B cell (primary cell): ENCODE results near the gene MEX3B. TPM values are rescaled to one million over a fixed set of nuclear protein-coding genes. Genes with fewer than 3 reads are reported as not detected.

Source experiments
- ATAC-seq: fragments of 200-7000 bp; cut with Tn5 transposase; one replicate; pipeline ENCODE4 v1.10.0; 2021; ENCODE audit warnings: low read depth, mild to moderate bottlenecking, moderate number of reproducible peaks, moderate library complexity
- CTCF ChIA-PET: fragments of 350-600 bp; sonication (Branson Sonifier 250); formaldehyde crosslinking; loops from one replicate; lab custom pipeline; 2021; ENCODE audit warnings: antibody characterized with exemption, inconsistent platforms; lab: Charles Lee
- POLR2A ChIA-PET: fragments of 350-600 bp; sonication (Branson Sonifier 250); formaldehyde crosslinking; loops from one replicate; lab custom pipeline; 2021; ENCODE audit warnings: antibody characterized with exemption; lab: Charles Lee
- DNase-seq: peaks from one replicate; pipeline ENCODE4 v3.0.0; 2013
- H2AFZ ChIP-seq: 2 replicates; pipeline ENCODE4 v1.6.1; 2012; ENCODE audit warnings: mild to moderate bottlenecking, low read depth, low read length; ENCODE audit not compliant: insufficient read depth, poor library complexity, severe bottlenecking
- H3K27ac ChIP-seq, 2 donors: 1 replicate in 1 of 2; 2 replicates in 1 of 2; pipeline ENCODE4 v1.5.1; 2012 to 2013; ENCODE audit warnings: low read length in 2 of 2, mild to moderate bottlenecking in 2 of 2, moderate library complexity in 1 of 2
- H3K27me3 ChIP-seq, 4 experiments: fragments of 200-600 bp in 1 of 4; sonication (generic) in 1 of 4; replicated peaks in 1 of 4; 1 replicate in 2 of 4; 2 replicates in 2 of 4; pipeline versions ENCODE4 v1.6.1 to v1.7.0; 2013 to 2016; ENCODE audit warnings: low read length in 3 of 4, mild to moderate bottlenecking in 2 of 4, mixed read lengths in 1 of 4, moderate library complexity in 1 of 4; ENCODE audit not compliant: insufficient read depth in 4 of 4, control insufficient read depth in 3 of 4; ENCODE audit errors: control extremely low read depth in 1 of 4
- H3K36me3 ChIP-seq, 2 experiments: replicated peaks in 1 of 2; 1 replicate in 1 of 2; 2 replicates in 1 of 2; pipeline versions ENCODE4 v1.6.1 to v1.7.1; 2013; ENCODE audit warnings: low read length in 1 of 2; ENCODE audit not compliant: insufficient read depth in 2 of 2, control insufficient read depth in 1 of 2; ENCODE audit errors: control extremely low read depth in 1 of 2, extremely low read depth in 1 of 2
- H3K4me1 ChIP-seq, 2 donors: fragments of 200-600 bp in 1 of 2; sonication (generic) in 1 of 2; 1 replicate in 1 of 2; 2 replicates in 1 of 2; pipeline versions ENCODE4 v1.5.1 to v1.6.1; 2013 to 2017; ENCODE audit warnings: low read length in 2 of 2; ENCODE audit not compliant: control insufficient read depth in 2 of 2, insufficient read depth in 2 of 2
- H3K4me2 ChIP-seq: replicated peaks from 2 replicates; pipeline ENCODE3; 2012; ENCODE audit warnings: mild to moderate bottlenecking, low read depth, low read length; ENCODE audit not compliant: poor library complexity, severe bottlenecking
- H3K4me3 ChIP-seq, 5 experiments: fragments of 200-600 bp in 1 of 5; sonication (generic) in 1 of 5; 1 replicate in 3 of 5; 2 replicates in 2 of 5; pipeline versions ENCODE4 v1.5.1 to v1.7.0; 2011 to 2016; ENCODE audit warnings: low read length in 4 of 5, mild to moderate bottlenecking in 4 of 5, low read depth in 2 of 5, control low read depth in 1 of 5, moderate library complexity in 1 of 5; ENCODE audit not compliant: insufficient read depth in 1 of 5; ENCODE audit errors: control extremely low read depth in 1 of 5, extremely low read depth in 1 of 5
- H3K79me2 ChIP-seq: fragments of 200-600 bp; sonication (generic); one replicate; pipeline ENCODE4 v1.6.0; 2016; ENCODE audit warnings: low read length; ENCODE audit not compliant: control insufficient read depth, insufficient read depth
- H3K9ac ChIP-seq: fragments of 200-600 bp; sonication (generic); 2 replicates; pipeline ENCODE4 v1.6.1; 2017; ENCODE audit warnings: mild to moderate bottlenecking, low read length, moderate library complexity
- H3K9me3 ChIP-seq, 3 donors: one replicate each; pipeline versions ENCODE4 v1.6.1 to v1.7.1; 2013; ENCODE audit warnings: low read length in 2 of 3; ENCODE audit not compliant: control insufficient read depth in 2 of 3, insufficient read depth in 1 of 3; ENCODE audit errors: control extremely low read depth in 1 of 3
- H4K20me1 ChIP-seq: 2 replicates; pipeline ENCODE4 v1.6.0; 2012; ENCODE audit warnings: mild to moderate bottlenecking, low read length; ENCODE audit not compliant: insufficient read depth, control insufficient read depth, poor library complexity, severe bottlenecking
- H3K27ac Mint-ChIP-seq: one replicate; pipeline ENCODE4 v1.8.0; 2021; ENCODE audit warnings: mixed read lengths
- H3K27me3 Mint-ChIP-seq: one replicate; pipeline ENCODE4 v1.8.0; 2021; ENCODE audit warnings: mixed read lengths
- H3K4me1 Mint-ChIP-seq: one replicate; pipeline ENCODE4 v1.8.0; 2021; ENCODE audit warnings: mixed read lengths
- H3K4me3 Mint-ChIP-seq: one replicate; pipeline ENCODE4 v1.8.0; 2021; ENCODE audit warnings: mixed read lengths
- H3K9me3 Mint-ChIP-seq: one replicate; pipeline ENCODE4 v1.8.0; 2022; ENCODE audit warnings: mixed read lengths; ENCODE audit not compliant: insufficient read depth
- EZH2 ChIP-seq: IDR thresholded peaks from 2 replicates; pipeline ENCODE4 v1.6.1; 2012; ENCODE audit warnings: borderline replicate concordance, low read depth, mild to moderate bottlenecking, moderate library complexity, low read length; ENCODE audit not compliant: insufficient read depth, poor library complexity, severe bottlenecking
- WGBS: methylation state at CpG from one replicate; pipeline ENCODE4 v1.1.5; 2013; ENCODE audit warnings: missing lambda C conversion rate; ENCODE audit not compliant: insufficient coverage; 5-methylcytosine and 5-hydroxymethylcytosine counted together
- intact Hi-C: fragments of 100-400 bp; cut with micrococcal nuclease; formaldehyde crosslinking; loops from one replicate; pipeline ENCODE4 v1.10.0; 2022
- polyA plus RNA-seq: library from polyadenylated mRNA; depleted of rRNA; stranded (reverse); fragments of >200 nt; gene quantifications from 2 replicates; pipeline ENCODE4 v1.2.3, GENCODE V29; 2012
- total RNA-seq, 2 donors: library from RNA; stranded (reverse); fragments of 120-200 nt in 1 of 2; gene quantifications; 1 replicate in 1 of 2; 2 replicates in 1 of 2; pipeline versions ENCODE4 v1.2.3 to v1.2.4, GENCODE V29; 2013 to 2022
- TF ChIP-seq, protein P1 (sequence below): fragments of 200-600 bp; IDR thresholded peaks from one replicate; pipeline ENCODE4 v1.8.0; 2022; ENCODE audit warnings: antibody characterized with exemption, mild to moderate bottlenecking

MEX3B gene
- total and polyA plus RNA-seq, 2 donors (not counting 1 experiment from before 2014, with no cell fraction given) = 0.40 to 0.59 TPM

DNA sequence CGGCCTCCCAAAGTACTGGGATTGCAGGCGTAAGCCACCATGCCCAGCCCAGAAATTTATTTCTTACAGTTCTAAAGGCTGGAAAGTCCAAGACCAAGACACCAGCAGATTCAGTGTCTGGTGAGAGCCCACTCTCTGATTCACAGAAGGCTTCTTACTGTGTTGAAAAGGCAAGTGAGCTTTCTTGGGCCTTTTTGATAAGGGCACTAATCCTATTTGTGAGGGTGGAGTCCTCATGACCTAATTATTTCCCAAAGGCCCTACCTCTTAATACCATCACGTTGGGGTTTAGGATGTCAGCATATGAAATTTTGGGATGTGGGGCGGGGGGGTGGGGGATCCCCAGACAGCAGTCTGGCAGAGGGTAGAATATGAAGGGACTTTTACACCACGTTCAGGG lies 47.5 kb upstream of the MEX3B start:
- Histone ChIP-seq H3K27me3 (no peaks in the 10 kb centered on the region), H3K79me2 (no peaks in the 10 kb centered on the region), H3K36me3 (no peaks in the 10 kb centered on the region), H3K4me1 (no peaks in the 10 kb centered on the region), H3K9me3 (peaks cover 0 to 3% (median 0%) of the 10 kb centered on the region in 3 donors), H3K4me3 (no peak overlapping the region), H4K20me1 (no peaks in the 10 kb centered on the region), H2AFZ (no peak overlapping the region), H3K4me2 (no peak overlapping the region), H3K27ac (no peak overlapping the region), H3K9ac (no peak overlapping the region)
- TF ChIP-seq, protein P1, sequence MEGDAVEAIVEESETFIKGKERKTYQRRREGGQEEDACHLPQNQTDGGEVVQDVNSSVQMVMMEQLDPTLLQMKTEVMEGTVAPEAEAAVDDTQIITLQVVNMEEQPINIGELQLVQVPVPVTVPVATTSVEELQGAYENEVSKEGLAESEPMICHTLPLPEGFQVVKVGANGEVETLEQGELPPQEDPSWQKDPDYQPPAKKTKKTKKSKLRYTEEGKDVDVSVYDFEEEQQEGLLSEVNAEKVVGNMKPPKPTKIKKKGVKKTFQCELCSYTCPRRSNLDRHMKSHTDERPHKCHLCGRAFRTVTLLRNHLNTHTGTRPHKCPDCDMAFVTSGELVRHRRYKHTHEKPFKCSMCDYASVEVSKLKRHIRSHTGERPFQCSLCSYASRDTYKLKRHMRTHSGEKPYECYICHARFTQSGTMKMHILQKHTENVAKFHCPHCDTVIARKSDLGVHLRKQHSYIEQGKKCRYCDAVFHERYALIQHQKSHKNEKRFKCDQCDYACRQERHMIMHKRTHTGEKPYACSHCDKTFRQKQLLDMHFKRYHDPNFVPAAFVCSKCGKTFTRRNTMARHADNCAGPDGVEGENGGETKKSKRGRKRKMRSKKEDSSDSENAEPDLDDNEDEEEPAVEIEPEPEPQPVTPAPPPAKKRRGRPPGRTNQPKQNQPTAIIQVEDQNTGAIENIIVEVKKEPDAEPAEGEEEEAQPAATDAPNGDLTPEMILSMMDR = no peak
- no peak for TF ChIP-seq EZH2
- peaks cover 5% of the 10 kb centered on the region for H3K9me3 Mint-ChIP-seq
- H3K27ac Mint-ChIP-seq = no peak overlapping the region
- H3K27me3 Mint-ChIP-seq = peaks cover 6% of the 10 kb centered on the region
- intact Hi-C loops = no loop called here
- ATAC-seq (no peak), DNase-seq (no peak)
- POLR2A ChIA-PET = no interaction called here
- H3K4me3 Mint-ChIP-seq = no peak overlapping the region
- CTCF ChIA-PET = no interaction called here
- no peaks in the 10 kb centered on the region for H3K4me1 Mint-ChIP-seq
- no CpG with 5 or more reads among the region's 5 CpGs for WGBS

GRCh38 chr15:82091636-82092140 lies 45.9 kb upstream of the MEX3B start:
- no peak overlapping the region for H3K4me3 Mint-ChIP-seq
- H3K27me3 Mint-ChIP-seq = peaks cover 6% of the 10 kb centered on the region
- H3K9ac ChIP-seq = no peak overlapping the region
- CTCF ChIA-PET = no interaction called here
- no peak overlapping the region for H3K4me3 ChIP-seq
- H3K4me1 ChIP-seq = no peaks in the 10 kb centered on the region
- no peaks in the 10 kb centered on the region for H4K20me1 ChIP-seq
- H3K9me3 Mint-ChIP-seq = peaks cover 5% of the 10 kb centered on the region
- DNase-seq (no peak), ATAC-seq (no peak)
- H3K4me2 ChIP-seq = no peak overlapping the region
- H3K9me3 ChIP-seq = peaks cover 0 to 3% (median 0%) of the 10 kb centered on the region in 3 donors
- H2AFZ ChIP-seq = no peak overlapping the region
- TF ChIP-seq EZH2 = no peak
- TF ChIP-seq, protein P1 = no peak
- H3K79me2 ChIP-seq = no peaks in the 10 kb centered on the region
- intact Hi-C loops = no loop called here
- no peak overlapping the region for H3K27ac Mint-ChIP-seq
- H3K36me3 ChIP-seq = no peaks in the 10 kb centered on the region
- H3K27me3 ChIP-seq = no peaks in the 10 kb centered on the region
- no peaks in the 10 kb centered on the region for H3K4me1 Mint-ChIP-seq
- POLR2A ChIA-PET = no interaction called here
- WGBS = 82% methylated on average over 2 of the region's 3 CpGs
- H3K27ac ChIP-seq = no peak overlapping the region
